GM12801 (cell line): ENCODE results near the gene DKK3.

Source experiments
- CTCF ChIP-seq: IDR thresholded peaks from one replicate; pipeline ENCODE4 v1.5.1; 2011; ENCODE audit warnings: control low read depth; ENCODE audit not compliant: insufficient read length; ENCODE audit errors: extremely low read depth

The DKK3 gene

DNA sequence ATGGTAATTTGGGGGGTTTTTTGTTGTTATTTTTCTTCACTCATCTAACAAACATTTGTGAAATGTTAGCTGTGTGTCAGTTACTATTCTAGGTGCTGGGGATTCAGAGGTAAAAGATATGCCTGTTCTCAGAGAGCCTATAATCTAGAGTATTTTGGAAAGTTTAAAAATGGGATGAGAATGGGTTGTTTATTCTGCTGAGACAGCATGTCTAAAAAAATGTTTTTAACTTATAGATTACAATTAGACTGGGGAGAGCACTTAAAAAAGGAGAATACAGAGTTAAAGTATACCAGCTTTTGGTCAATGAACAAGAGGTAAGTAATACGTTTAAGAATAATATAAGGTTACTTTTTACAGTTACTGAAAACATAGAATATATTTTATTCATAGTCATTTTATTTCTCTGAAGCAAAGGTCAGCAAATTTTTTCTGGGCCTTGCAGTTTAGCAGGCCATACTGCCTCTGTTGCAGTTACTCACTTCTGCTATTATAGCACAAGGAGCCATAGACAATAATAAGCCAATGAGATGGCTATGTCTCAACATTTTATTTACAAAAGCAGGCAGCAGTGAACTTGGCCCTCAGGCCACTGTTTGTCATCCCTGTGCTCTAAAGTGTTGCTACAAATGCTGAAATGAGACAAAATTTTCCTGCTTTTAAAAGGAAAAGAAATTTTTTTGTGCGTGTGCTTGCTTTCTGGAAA, 60.0 kb downstream of the DKK3 start:
- no peak for TF ChIP-seq CTCF

DNA sequence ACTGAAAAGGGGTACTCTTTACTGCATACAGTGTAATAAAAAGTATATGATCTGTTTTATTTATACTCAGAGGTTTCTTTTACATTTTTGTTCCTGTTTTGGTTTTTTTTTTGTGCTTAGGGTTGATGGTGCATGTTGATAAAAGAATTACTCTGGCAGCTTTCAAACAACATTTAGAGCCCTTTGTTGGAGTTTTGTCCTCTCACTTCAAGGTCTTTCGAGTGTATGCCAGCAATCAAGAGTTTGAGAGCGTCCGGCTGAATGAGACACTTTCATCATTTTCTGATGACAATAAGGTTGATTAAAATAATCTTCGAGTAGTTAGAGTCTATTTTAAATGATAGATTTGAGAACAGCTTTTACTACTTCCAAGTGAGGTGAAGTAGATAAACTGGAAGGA, 60.6 kb downstream of the DKK3 start:
- no peak for TF ChIP-seq CTCF

- TF ChIP-seq CTCF = no peak
Measured at GRCh38 chr11:11946878-11947277, 61.5 kb downstream of the DKK3 start.

GRCh38 chr11:11946180-11946579, 62.2 kb downstream of the DKK3 start:
- TF ChIP-seq CTCF = no peak

GRCh38 chr11:11944444-11944843, 64.0 kb downstream of the DKK3 start:
- TF ChIP-seq CTCF = no peak

DNA sequence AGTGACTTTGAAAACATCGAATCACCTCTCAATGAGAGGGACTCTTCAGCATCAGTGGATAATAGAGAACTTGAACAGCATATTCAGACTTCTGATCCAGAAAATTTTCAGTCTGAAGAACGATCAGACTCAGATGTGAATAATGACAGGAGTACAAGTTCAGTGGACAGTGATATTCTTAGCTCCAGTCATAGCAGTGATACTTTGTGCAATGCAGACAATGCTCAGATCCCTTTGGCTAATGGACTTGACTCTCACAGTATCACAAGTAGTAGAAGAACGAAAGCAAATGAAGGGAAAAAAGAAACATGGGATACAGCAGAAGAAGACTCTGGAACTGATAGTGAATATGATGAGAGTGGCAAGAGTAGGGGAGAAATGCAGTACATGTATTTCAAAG, 65.8 kb downstream of the DKK3 start:
- no peak for TF ChIP-seq CTCF

GRCh38 chr11:11940551-11940950, 67.9 kb downstream of the DKK3 start:
- TF ChIP-seq CTCF = no peak

DNA sequence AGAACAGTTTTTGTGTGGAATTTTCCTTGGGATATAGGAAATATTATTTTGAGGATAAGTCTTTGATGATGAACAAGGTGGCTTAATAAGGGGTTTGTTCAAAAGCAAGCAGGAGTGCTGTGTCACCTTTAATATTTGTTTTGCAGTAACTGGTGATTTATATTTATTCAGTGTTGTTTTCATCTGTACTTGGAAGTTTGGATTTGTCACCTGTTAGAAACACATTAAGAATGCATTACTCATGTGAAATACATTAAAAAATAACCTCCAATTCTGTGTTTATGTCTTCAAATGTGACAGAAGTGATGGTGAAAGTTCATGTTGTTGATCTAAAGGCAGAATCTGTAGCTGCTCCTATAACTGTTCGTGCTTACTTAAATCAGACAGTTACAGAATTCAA, 70.5 kb downstream of the DKK3 start:
- TF ChIP-seq CTCF = no peak
